HG03175 (cell line): ENCODE data around the gene PRKG1.
"Not testable (repeated sequence)": the region's sequence is repeated elsewhere in the genome, so short reads cannot be mapped to it uniquely, and the experiment has no call there.

ENCODE experiments used
- ATAC-seq: cut with Tn5 transposase; IDR thresholded peaks from one replicate; pipeline ENCODE4 v1.9.1; 2021; ENCODE audit warnings: mild to moderate bottlenecking, moderate library complexity; ENCODE audit not compliant: unreplicated experiment

PRKG1 gene

GRCh38 chr10:51367694-51368093 is 293.4 kb downstream of the PRKG1 start:
- ATAC-seq: no peak

DNA sequence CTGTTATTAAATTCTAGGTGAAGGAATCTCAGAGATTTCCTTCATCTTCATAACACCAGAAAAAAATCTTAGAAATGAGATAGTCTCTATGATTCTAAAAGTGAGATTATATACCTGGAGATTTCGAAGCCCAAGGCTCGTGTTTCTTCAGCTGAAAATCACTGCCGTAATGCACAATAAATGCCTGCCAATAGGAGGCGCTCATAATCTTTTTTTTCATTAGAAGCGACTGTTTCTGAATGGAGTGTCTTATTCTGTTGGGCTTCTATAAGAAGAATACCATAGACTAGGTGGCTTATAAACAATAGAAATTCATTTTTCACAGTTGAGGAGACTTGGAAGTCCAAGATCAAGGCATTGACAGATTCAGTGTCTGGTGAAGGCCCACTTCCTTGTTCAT is 294.7 kb downstream of the PRKG1 start:
- no peak for ATAC-seq

- ATAC-seq: no peak
Measured at GRCh38 chr10:51369903-51370302, 295.6 kb downstream of the PRKG1 start.

DNA sequence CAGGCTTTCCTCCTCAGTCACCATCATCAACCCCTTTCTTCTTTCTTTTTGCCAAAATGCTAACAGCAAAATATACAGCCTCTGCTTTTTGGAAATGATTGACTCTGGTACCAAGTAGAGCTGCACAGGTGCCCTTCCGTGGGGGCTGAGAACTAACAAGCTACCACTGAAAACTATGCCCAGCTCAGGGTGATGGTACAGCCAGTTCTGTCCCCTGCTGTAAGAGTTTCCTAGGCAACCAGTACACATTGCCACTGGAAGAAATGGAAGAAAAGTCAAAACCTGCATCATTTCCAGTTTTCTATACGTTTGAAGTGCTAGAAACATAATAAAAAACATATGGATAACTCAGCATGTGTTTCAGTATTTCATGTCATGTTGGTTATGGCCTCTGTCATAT is 297.5 kb downstream of the PRKG1 start:
- ATAC-seq: no peak

GRCh38 chr10:51375790-51376189 is 301.5 kb downstream of the PRKG1 start:
- no peak for ATAC-seq

DNA sequence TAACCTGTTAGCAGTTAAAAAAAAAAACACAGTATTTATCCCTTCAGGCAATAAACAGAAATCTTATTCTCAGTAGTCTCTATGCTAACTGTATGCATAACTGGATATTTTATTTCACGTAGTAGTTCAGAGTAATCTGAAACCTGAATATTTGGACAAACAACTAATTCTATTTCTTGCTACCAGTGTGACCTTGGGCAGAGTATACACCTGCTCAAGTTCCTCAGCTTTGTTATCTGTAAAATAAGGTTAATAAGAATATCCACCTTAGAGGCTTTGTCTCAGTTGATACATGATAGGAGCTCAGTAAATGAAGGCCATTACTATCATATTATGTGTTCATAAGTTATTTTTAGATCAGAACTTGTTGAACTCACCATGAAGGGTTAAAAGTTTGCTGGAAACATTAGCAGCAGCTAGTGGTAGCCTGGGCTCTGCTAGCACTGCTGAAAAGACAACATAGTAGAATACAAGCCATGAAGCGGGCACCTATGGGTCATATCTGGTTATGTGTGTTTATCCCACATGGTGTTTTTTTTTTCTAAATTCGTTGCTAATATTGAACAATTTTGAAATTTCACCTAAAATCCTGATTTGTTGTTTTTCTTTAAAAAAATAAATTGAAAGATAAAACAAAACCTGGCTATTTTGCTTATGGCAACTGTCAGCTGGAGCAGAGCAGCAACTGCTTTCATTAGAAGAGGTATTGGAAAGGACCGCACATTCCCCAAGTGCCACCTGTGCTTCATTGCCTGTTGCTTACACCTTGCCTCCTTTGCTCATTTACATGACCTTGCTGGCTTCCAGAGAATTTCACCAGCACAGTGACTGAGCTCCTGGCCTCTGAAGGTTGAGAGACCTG is 303.0 kb downstream of the PRKG1 start:
- no peak for ATAC-seq

DNA sequence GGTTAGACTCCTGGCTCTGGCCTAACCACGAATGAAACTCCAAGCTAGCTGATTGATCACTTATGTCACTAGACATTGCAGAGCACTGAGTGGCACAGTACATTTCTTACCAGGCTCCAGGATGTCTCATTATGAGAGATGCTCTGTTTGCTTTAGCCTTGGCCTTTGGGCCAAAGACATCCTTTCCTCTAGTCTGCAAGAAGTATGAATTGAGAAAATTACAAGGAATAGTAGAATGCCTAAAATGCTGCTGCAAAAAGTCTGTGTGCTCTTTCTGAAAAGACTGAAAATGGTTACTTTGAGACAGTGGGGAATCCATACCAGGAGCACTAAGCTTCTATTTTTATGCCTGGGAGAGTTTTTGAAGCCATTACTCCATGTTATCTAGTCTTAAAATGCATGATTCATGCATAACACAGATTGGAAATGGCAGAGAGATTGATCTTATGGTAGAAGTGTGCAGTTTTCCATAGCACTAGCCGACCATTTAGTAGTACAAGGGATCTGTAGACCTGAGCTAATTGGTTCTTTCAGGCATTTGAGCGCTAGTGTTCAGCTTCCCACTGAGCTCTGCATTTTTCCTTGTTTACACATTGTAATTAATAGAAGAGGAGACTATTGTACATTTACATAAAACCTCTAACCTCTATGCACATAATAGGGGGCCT is 303.8 kb downstream of the PRKG1 start:
- ATAC-seq: no peak

GRCh38 chr10:51382181-51382580 is 307.9 kb downstream of the PRKG1 start:
- ATAC-seq: no peak

DNA sequence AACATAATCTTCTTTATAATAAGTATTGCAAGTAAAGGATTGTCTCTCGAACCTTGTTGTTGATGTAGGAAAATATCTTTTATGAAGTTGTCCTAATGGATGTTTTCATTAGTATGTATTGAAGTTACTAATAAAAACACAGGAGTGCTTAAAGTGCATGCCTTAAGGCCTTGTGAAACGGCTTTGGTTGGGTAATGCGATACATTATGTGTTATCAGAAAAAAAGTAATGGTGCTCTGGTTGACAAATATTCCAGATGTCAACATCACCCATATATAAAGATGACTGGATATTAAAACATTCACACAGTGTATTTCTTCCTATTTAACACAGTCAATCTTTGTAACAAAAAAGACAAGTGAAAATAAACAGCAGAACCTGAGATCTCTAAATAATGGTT is 310.7 kb downstream of the PRKG1 start:
- no peak for ATAC-seq

GRCh38 chr10:51386248-51386885 is 312.1 kb downstream of the PRKG1 start:
- no peak for ATAC-seq

GRCh38 chr10:51389415-51390321 is 315.4 kb downstream of the PRKG1 start:
- peak; percentile 93 for ATAC-seq

- not testable (repeated sequence) for ATAC-seq
Measured at GRCh38 chr10:51393006-51393405, 318.7 kb downstream of the PRKG1 start.

DNA sequence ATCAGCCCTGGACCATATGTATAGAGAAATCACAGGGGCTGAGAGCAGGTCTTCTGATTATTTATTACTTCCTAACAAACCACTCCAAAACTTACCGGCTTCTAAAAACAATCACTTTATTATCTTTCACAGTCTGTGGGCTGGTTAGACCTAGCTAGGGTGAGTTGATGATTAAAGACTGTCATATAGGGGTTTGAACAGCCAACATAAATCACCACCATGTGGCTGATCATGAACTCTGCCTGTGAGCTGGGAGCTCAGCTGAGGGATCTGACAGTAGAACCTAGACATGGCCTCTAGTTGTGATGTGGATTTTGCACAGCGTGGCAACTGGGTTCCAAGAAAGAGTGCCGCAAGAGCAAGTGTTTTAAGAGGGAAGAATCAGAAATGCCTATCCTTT is 319.8 kb downstream of the PRKG1 start:
- no peak for ATAC-seq

- no peak for ATAC-seq
Measured at GRCh38 chr10:51397244-51397643, 323.0 kb downstream of the PRKG1 start.

DNA sequence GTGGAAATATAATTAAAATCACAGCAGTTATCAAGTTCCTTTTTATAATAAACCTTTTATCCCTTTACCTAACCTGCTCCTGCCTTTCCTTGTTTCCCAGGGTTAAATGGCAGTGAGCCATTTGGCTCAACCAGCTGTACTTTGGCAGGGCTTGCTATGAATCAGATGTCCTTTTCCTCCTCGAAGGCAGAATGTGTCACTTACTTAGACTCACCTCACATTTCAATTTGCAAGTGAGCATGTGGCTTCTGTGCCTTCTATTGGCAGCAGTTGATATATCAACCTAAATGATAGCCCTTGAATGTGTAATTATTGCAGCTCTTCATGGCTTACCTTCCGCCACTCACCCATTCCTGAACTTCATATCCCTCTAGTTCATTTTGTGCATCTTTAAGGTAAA is 323.4 kb downstream of the PRKG1 start:
- ATAC-seq: no peak

DNA sequence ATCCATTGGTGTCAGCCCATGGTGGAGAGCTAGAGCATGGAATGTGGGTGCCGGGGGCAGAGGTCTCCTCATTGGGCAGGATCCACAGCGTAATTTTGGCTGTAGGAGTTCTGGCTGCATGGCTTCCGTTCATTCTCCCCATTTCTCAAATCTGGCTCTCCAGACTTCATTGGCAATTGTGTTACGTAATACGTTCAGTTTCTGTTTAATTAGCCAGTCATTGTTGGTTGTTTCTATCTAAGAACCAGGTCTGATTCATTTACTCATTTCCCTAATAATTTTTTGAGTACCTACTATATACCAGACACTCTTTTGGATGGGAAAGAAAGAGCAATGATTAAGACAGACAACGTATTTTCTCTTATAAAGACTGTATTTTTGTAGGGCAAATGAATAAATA is 325.6 kb downstream of the PRKG1 start:
- no peak for ATAC-seq

DNA sequence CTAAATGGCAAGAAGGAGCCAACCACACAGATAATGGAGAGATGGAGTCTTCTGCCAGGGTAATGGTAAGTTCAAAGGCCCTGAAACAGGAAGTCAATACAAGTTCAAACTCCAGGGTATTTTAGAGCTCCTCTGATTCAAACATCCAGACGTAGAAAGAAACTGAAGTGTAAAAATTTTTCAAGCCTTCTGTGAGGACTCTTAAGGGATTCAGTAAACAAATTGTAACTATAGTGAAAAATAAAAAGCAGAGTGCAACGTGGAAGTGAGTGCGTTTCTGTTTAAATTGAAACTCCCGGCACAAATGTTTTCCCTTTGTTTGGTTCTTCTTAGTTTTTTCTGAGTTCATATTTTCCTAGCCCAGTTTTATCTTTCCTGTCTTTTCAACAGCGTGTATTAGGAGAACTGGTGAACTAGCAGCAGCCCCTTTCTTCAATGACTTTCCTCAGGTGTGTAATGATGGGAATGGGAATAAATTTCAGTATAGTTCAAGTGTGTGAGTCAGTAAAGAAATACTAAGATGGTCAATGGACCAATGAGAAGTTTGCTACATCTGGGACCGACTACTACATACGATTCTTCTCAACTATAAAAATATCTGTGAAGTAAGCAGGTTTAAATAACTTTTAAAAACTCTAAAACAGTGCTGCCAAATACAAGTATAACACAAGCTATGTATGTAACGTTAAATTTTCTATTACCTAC is 326.3 kb downstream of the PRKG1 start:
- no peak for ATAC-seq

DNA sequence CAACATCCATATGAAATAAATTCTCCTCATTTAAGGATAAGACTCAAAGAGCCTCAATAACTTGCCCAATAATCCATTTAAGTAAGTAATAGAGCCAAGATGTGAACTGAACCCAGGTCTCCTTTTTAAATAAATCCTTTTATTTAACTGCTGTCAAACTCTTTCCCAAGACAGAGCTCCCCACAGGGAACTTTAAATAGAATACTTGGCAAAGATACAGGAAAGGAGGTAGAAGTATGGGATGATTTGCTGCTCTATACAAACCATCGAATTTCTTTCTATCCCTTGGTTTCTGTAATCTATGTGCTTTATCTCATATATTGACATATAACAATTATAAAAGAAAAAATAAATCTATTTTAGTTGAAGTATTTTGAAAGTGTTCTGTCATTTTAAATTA is 329.2 kb downstream of the PRKG1 start:
- no peak for ATAC-seq

DNA sequence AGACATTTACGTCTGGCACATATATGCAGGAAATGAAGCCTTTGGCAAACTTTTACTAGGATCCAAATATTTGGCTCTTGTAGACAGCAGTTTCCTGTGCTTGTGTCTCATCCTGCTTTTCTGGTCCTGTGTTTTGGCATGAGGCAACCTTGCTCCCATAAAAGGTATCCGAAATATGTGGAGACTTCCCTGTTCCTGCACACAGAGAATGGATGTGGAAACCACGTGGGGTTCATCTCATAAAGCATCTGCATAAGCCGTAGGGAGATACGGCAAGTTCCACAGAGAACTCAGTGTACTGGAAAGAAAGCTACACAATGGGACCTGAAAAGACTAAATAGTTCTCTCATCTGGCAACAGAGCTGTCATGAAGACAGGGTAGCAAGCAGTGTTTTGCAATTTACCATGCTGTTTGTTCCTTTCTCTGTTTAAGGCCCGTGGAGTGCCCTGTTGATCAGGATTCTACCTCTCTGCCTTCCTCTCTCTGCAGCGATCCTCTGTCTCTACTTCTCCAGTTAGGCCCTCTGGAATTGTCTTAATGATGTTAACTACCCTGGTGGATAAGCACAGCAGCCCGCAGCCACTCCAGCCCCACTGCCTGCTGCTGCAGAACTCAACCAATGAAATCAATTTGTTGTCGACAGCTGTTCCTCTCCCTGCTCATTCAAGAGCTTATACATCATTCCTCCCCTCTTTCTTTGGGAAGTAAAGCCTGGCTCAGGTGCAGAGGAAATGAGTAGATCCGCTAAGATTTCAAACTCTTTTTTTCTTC is 331.5 kb downstream of the PRKG1 start:
- no peak for ATAC-seq

GRCh38 chr10:51406581-51406980 is 332.3 kb downstream of the PRKG1 start:
- no peak for ATAC-seq
